ENCODE data around the gene RFT1.

RFT1 gene

DNA sequence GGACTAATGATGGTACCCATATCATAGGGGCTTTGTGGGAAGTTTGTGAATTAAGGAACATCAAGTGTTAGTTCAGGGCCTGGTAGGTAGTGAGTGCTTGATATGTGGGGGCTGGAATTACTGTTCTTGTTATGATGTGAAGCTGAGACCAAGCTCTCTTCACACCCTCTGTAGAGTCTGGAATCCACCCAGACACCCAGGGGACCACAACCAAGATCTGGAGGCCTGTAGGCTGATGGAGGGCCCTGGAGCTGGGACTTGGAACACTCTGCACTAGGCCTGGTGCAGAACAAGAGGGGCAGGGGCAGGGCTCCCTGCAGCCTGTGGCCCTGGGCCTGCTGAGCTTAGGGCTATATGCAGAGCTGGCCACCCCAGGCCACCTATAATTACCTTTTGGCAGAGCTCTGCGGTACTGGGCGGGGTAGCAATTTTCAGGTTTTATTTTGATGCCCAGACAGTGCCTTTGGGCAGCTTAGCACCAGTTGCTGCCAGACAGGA, 17.7 kb upstream of the RFT1 start:
- no peak for DNase-seq

DNA sequence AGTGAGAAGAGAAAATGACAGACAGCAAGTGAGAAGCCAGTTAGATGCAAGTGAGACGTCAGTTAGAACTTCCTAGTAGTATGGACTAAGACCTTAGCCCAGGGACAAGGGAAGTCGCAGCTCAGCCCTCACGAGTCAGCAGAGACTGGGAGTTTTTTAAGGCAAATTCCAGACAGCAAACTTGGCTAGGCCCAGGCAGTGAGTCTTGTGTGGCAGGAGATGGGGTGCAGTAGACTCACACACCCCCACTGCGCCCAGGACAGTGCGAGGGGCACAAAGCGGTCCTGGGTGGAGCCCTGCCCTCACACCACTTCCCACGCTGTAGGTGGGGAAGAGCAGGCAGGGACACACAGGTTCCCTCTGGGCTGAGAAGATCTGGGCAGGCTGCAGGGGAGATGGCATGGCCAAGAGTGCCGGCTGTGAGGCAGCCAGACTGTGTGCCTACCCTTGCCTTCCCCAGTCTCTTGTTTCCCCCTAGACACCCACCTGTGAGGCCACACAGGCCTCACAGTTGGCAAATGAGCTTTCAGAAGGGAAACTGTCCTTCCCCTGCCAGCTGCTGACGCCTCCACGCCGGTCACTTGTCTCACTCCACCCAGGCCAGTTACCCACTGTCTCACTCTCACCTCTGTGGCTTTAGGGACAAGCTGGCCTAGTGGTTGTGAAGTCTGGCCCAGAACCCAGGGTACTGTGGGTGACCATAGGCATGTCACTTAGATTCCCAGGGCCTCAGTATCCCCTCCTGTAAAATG, 17.1 kb upstream of the RFT1 start:
- no peak for DNase-seq

DNA sequence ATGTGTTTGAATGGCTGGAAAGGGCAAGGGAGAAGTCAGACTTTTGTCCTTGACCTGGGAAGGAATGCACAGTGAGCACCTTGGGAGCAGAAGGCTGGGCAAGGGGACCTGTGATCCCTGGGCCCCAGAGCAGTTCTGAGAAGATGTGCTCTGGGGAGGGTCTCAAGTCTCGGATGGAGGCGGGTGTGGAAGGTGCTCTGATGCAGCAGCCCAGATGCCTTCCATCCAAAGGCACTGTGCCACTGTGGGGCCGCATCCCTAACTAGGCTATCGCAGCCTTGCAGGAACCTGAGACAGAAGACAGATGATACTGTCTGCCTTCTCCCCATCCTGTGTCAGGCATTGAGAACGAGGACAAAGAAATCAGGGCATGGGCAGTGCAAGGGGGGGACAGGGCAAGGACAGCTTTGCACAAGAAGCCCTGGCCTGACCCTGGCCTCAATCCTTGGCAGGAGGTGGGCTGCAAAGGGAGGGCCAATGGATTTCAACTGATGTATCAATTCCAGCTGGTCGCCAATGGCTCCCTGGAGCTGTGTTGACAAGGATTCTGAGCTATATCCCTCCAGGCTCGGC, 16.2 kb upstream of the RFT1 start:
- no peak for DNase-seq

DNA sequence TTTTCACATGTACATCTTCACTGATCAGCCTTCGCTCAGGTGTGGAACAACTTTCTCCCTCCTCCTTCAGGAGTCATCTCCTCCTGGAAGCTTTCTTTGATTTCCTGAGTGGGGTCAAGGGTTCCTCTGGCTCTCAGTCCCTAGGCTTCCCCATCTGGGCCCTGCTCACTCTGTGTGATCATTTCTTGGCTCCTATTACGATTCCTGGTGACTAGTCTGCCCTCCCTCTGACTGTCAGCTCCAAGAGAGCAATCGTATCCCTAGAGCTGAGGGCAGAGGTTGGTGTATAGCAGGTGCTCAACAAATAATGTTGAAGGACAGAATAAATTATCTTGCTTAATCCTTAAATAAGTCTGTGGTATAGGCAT, 15.5 kb upstream of the RFT1 start:
- no peak for DNase-seq

DNA sequence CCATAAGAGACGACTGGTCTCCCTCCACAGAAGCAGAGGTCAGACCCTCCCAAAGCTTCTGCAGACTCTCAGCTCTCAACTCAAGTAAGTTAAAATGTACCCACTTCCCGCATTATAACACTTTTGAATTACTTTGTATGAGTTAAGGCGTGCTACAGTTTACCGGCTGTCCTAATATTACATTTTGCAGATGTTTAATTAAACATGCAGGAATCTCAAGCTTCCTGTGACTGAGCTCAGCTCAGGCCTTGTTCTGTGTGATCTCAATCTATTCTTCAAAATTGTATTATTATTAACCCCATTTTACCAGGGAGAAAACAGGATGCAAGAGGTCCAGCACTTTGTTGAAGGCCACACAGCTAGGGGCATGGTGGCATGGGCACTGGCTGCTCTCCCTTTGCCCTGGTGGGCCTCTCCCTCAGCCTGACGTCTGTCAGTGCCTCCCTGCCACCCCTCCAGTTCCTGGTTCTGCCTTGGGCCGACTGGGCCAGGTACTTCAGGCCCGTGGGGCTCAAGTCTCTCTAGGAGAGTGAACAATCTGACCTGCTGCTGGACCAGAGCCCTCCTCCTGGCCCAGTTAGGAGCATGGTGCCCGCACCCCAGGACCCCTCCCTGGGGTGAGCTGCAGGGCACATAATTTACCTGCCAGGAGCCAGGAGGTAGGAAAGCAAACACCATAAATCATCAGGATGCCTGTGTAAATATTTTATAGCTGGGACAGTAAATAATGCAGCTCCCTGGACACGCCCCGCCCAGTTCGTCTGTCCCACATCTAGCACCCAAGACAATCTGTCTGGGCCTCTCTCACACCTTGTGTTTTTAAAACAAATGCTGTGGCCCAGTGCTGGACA, 14.9 kb upstream of the RFT1 start:
- no peak for DNase-seq

DNA sequence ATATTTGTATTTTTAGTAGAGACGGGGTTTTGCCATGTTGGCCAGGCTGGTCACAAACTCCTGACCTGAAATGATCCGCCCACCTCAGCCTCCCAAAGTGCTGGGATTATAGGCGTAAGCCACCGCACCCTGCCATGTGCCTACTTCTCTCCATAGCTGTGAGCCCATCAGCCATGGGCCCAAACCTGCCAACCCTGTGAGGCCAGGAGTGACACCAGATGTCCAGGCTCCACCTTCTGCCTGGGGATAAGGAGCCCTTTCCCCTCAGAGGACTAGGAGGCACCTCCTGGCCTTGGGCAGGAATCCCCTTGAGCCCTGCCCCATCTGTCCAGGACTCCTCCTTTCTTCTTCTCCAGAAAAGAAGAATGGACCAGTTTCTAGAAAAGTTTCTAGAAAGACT, 14.2 kb upstream of the RFT1 start:
- no peak for DNase-seq

DNA sequence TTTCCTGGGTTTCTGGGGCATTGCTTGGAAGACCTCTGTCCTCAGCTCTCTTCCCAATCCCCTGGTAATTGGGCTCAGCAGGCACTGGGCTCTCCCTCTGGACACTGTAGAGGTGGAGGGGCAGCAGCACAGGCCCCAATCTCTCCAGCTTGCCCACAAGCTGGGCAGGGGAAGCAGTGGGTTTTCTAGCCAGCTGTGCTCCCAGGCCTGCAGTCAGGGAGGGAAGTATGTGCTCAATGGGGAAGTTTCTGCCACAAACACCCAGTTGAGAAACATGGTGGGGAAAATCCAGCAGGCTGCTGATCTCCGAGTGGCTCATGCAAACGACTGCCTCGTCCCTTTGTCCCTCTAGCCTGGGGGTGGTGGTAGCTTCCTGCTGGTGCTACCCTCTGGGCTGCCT, 12.8 kb upstream of the RFT1 start:
- DNase-seq, result no peak

DNA sequence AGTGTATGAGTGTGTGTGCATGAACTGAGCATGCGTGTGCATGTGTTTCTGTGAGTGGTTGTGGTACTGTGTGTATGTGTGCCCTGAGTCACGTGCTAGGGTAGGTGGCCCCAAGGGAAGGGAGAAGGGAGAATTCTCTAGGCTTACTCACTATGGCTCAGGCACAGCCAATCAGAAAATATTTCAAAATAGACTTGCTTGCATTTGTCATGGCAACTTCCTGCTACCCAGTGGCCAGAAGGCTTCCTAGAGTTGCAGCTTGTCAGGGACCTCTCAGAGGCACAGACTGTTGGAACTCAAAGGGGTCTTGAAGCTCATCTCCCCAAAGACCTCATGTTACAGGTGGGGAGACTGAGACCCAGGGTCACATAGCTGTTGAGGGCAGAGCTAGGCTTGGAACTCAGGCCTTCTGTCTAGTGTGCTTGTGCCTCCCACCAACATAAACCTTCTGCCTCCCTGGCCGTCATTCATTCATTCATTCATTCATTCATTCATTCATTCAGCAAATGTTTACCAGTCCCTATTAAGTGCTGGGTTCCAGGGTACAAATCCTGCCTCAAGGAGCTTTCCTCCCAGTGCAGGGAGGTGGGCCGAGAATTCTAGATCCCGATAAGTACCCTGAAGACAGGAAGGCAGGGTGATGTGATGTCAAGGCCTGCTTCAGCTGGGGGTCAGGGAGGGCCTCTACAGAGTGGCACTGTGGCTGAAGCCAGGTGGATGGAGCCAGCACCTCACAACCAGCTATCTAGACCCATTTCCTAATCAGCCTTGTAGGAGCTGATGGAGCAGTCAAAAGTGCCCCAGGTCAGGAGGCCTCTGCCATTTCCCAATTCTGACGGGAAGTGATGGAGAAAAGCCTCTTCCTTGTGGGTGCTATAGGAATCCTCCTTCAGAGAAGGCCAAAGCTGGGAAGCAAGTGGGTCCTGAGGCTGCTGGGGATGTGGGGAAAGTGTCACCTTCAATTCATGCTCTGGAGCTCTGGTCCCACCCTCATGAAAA, 10.9 kb upstream of the RFT1 start:
- no peak for DNase-seq

DNA sequence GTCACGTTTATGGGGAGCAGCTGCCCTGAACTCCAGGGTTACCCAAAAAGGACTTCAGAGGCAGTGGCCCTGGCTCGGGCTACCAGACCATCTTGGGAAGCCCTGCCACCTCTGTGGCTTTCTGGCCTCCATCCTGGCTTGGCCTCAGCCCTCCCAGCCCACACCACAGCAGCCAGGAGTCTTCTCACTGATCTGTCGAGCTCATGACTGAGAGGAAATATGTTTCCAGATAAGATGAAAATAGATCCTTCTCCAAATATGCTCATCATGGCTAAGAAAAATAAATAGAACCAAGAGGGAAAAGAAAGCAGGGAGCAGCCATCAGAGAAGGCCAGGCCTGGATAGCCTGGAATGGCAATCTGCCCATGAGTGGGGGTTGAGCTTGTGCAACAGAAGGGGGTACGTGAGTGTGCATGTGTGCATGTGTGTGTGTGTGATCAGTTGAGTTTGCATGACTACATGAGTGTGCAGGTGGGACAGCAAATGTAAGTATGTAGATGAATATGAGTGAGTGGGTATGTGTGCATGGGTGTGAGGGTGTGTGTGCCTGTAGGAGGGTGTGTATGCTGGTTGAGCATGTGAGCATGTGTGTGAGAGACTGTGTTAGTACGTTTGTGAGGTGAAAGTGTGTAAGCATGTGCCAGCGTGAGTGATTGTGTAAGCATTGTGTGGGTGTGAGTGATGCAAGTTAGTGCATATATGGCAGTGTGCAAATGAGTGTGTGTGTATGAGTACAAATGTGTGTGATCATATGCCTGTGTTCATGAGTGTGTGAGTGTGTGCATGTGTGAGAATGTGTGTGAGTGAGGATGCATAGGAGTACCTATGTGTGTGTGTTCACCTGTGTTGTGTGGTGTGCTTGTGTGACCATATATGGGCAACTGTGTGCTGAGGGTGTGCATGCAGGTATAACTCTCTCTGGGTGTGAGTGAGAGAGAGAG, 9.9 kb upstream of the RFT1 start:
- DNase-seq, result no peak

DNA sequence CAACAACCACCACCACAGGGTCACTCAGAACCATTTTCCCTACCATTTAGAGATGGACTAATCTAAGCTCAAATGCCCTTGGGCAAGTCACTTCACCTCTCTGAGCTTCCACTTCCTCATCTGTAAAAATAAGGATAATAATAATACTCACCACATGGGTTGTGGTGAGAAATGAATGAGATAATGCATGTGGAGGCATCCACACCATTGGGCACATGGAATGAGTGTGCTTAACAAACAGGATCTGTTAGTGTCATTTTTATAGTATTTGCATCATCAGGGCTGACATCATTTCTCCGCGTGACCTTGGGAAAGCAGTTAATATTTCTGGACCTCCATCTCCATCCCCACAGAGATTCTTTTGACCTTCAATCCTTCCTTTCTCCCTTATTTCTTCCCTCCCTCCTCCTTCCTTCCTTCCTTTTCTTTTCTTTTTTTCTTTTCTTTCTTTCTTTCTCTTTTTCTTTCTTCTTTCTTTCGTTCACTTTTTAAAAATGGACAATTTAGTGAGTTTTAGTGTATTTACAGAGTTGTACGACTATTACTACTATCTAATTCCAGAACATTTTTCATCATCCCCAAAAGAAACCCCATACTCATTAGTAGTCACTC, 7.7 kb upstream of the RFT1 start:
- DNase-seq, result no peak

DNA sequence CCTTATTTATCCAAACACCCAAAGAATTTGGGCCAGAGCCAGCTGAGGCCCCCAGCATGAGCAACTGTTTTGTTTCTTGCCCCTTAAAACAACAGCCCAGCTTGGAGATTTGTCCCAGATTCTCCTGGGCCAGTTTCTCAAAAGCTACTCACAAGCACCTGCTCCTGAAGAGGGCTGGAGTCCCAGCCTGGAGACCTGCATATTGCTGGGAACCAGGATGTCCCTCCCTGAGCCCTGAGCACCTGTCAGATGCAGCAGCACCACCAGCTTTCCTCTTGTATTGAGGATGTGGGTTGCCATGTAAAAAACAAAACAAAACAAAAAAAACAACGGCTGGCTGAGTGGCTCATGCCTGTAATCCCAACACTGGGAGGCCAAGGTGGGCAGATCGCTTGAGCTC, 7.0 kb upstream of the RFT1 start:
- DNase-seq, result peak; percentile 6

DNA sequence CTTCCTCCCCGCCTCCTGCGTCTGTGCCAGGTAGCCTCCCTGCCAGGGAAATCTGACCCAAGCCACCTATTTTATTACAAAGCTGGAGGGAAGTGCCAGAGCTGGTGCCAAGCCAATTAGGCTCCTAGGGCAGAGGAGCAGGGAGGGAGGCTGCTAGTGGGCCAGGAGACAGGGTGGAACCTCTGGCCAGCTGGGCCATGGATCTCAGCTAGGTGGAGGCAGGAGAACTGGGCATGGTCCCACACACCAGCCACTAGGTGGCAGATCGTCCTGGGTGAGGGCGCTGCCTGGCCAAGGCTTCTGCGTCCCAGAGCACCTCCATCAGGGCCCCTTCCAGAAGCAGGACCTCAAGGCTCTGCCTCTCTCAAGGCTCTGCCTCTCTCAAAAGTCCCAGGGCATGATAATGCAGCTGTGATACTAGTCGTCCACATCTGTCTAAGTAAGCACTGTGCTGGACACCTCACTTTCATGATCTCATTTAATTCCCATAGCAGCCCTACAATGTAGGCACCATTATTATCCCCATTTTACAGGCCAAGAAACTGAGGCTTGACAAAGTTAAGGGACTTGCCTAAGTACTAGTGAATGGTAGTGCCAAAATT, 4.5 kb upstream of the RFT1 start:
- DNase-seq, result peak; percentile 80

DNA sequence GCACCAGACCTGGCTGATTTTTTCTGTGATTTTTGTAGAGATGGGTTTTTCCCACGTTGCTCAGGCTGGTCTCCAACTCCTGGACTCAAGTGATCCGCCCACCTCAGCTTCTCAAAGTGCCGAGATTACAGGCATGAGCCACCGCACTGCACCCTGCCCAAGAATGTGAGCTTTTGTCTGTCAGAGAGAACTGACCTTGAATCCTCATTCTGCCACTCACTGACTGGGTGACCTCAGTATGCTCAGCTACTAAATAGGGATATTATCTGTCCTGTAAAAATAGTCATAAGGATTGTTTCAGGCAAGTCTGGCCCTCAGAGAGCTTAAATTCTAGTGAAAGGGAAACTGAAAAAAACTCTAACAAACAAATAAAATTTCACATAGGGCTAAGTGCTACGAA, 2.1 kb upstream of the RFT1 start:
- no peak for DNase-seq

DNA sequence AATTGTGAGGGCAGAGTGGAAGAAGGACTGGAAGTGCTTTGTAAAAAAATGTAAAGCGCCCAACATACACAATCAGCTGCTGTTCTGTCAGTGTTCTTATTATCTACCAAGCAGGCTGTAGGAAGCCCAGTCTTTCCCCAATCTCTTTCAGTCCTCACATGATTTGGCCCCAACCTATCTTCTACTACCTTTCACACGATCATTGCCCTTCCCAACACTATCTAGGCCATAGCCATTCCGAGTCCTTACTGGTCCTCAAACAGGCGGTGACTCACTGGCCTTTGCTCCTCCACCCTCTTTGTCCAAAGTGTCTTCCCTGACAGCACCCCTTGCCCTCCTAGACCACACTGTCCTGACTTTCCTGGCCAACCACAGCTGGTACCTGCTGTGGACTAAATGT, 861 bp upstream of the RFT1 start:
- DNase-seq, result no peak

DNA sequence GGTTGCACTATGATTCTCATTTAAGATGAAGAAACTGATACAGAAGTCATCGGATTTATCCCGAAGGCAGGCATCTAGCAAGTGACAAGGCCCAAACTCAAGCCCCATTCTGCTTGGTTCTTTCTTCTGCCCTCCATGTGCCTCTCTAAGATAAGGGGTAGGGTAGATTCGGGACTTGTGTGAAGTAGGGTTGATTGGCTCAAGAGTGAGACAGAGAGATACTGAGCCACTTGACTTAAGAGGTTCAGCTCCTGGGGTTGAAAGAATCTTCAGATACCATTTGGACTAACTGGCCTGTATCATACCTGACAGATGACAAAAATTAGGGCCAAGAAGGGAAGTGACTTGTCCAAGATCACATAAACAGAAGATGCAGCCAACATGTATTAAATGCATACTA, 891 bp downstream of the RFT1 start:
- no peak for DNase-seq

DNA sequence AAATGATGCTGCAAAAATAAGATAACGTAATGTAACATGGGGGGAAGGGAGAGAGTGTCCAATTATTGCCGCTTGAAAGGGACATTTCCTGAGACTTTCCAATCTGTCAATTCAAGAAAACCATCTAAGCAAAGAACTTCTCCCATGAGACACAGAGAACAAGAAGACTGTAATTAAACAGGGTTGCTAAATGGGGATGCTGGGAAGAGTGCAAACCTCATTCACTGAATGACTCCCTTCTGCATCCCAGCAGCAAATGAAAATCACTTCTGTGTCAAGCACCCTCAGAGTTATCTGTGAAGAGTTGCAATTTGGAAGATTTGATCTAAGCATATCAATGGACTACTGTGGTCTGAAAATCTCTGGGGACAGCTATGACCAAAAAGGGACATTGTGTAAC, 3.6 kb downstream of the RFT1 start:
- DNase-seq, result no peak

DNA sequence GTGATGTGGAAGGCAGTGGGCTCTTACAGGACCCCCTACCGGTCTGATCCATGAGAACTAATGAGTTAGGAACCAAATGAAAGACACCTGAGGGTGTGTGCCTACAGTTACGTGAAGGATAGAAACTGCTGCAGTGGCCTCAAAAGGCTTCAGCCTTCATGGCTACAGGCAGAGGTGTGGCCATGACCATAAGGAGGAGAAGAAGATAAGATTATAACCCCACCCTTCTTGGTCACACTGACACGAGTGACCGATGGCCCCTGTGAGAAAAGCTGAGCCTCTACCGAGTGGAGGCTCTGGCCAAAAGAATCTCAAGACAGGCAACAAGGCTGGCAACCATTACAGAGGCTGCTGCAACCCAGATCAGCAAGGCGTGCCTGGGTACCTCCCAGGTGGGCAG, 6.3 kb downstream of the RFT1 start:
- no peak for DNase-seq

DNA sequence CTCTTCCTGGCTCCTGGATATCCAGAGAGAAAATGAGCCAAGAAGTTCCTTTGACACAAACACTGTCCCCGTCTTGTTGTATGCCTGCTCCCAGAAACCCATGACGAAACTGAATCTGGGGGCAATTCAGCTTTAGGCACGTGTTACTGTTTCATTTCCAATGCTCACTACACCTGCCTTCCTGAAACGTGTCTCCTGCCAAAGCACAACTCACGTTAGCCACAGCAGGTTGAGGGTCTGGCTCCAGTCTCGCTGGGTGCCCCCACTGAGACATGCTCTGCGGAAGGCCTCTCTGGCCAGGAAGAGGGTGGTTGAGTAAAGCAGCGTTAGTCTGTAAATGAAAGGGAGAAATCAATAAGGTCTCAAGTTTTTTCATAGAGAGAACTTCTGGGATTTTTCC, 6.7 kb downstream of the RFT1 start:
- no peak for DNase-seq

DNA sequence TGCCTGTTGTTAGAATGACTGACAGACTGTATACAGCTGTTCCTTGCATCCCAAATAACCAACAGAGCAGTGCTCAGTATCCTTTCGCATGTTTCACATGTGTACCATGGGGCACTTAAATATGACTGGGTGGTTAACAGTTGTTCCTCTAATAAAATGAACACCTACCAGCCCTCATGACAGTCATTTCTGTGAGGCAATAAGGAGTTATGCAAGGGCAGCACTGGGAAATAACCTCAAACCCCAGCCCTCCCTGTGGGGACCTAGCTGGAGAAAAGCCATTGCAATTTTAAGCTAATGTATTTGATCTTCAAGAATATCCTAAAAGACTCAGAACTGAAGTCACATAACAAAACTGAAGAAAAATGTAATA, 7.3 kb downstream of the RFT1 start:
- no peak for DNase-seq

DNA sequence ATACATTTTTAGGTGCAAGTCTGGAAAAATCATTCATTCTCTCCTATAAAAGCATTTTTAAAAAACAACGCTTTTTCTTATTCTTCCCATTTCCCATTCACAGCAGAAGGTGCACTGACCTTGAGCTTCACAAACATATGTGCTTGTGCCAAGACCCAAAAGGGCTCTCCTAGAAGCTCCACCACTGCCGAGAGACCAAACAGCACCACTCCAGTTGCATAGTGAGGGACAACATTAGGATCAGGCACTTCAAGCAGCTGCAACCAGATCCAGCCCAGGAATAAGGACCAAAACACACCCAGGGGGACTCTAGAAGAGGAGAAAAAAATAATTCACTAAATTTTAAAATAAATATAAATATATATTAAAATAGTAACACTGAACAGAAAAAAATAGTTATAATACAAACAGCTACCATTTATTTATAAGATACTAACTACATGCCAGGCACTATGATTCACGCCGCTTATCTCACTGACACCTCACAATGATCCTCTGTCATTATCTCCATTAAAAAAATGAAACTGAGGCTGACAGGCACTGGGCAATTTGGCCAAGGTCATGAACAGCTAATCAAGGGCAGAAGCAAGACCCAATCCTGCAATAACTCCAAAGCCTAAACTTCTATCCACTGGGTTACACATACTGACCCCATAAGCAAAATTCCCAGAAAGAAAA, 7.8 kb downstream of the RFT1 start:
- DNase-seq, result no peak

All from DMS79 (cell line).